Measurements from ENCODE around the gene H2AZ2.
"Not testable (repeated sequence)": the region's sequence is repeated elsewhere in the genome, so short reads cannot be mapped to it uniquely, and the experiment has no call there.

The H2AZ2 gene

GRCh38 chr7:44789990-44790389 lies 57.9 kb downstream of the H2AZ2 start:
- TF ChIP-seq CTCF (IDR thresholded peaks at IDR 0.05): no peak
- Histone ChIP-seq H3K27ac (no peak overlapping the region), H3K4me3 (no peak overlapping the region)
- no peak for DNase-seq (ENCODE audit: low spot score)

DNA sequence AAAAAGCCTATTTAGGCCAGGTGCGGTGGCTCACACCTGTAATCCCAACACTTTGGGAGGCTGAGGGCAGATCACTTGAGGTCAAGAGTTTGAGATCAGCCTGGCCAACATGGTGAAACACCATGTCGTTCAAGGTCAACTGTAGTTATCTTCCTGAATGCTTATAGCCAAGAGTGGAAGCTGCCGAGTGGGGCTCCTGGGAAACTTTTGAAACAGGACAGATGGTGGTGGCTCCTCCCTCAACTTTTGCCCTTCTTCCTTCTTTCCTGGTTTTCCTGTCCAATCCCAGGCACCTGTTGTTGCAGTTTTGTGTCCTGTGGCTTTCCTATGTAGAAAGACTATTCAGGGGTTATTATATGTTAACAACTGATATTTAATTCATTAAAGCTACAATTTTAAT lies 60.1 kb downstream of the H2AZ2 start:
- no peak for DNase-seq (ENCODE audit: low spot score)

DNA sequence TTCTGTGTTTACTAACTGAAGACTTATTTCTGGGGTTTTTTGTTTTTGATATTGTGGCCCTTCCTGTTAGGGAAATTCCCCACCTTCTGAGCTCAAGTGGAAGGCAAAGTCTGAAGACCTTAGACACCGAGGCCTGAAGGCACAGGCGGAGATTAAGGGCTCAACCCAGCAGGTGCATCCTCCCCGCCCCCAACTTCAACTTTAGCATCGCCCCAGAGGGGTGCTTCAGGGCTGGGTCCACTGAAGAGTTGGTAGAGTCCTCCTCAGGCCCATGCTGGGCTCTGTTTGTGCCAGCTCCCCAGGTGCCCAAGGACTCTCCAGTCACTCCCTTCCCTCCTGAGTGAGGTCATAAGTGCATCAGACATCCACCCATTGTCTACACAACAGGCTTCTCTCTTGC lies 60.8 kb downstream of the H2AZ2 start:
- Histone ChIP-seq H3K4me3 (no peak overlapping the region), H3K27ac (no peak overlapping the region)
- TF ChIP-seq CTCF (IDR thresholded peaks at IDR 0.05): no peak
- no peak for DNase-seq (ENCODE audit: low spot score)

More for the DNA sequence above, 60.1 kb downstream of the H2AZ2 start:
- no peak for TF ChIP-seq CTCF (IDR thresholded peaks at IDR 0.05)
- Histone ChIP-seq H3K4me3 (no peak overlapping the region), H3K27ac (no peak overlapping the region)

GRCh38 chr7:44785218-44785617 lies 62.7 kb downstream of the H2AZ2 start:
- H3K4me3 ChIP-seq; H3K27ac ChIP-seq; DNase-seq (ENCODE audit: low spot score): not testable (repeated sequence)

- no peak for DNase-seq (ENCODE audit: low spot score)
- Histone ChIP-seq H3K27ac (no peak overlapping the region), H3K4me3 (no peak overlapping the region)
- no peak for TF ChIP-seq CTCF (IDR thresholded peaks at IDR 0.05)
Measured at GRCh38 chr7:44784364-44784763, 63.5 kb downstream of the H2AZ2 start.

GRCh38 chr7:44783407-44783806 lies 64.5 kb downstream of the H2AZ2 start:
- TF ChIP-seq CTCF (IDR thresholded peaks at IDR 0.05): no peak
- DNase-seq (ENCODE audit: low spot score): no peak
- no peak overlapping the region for H3K4me3 ChIP-seq
- no peak overlapping the region for H3K27ac ChIP-seq

- no peak overlapping the region for H3K4me3 ChIP-seq
- DNase-seq (ENCODE audit: low spot score): no peak
- no peak overlapping the region for H3K27ac ChIP-seq
- TF ChIP-seq CTCF (IDR thresholded peaks at IDR 0.05): no peak
Measured at GRCh38 chr7:44782460-44782859, 65.4 kb downstream of the H2AZ2 start.
